K562 (cell line): ENCODE results near the gene MIEF1. TPM values are rescaled to one million over a fixed set of nuclear protein-coding genes. Genes with fewer than 3 reads are reported as not detected.

Experiments used
- ARNT ChIP-seq, 2 experiments: fragments of 450-650 bp; IDR thresholded peaks; 2 replicates each; pipeline ENCODE4 v1.6.1; 2016; ENCODE audit warnings: mild to moderate bottlenecking in 1 of 2
- CBX5 ChIP-seq: IDR thresholded peaks from 2 replicates; pipeline ENCODE4 v1.6.1; 2014; ENCODE audit warnings: low read depth, borderline replicate concordance
- CHD7 ChIP-seq: fragments of 200-600 bp; sonication (generic); IDR thresholded peaks from one replicate; pipeline ENCODE4 v1.6.1; 2012; ENCODE audit warnings: mild to moderate bottlenecking, low read depth, low read length, inconsistent platforms
- FOSL1 ChIP-seq: fragments of 200-800 bp; sonication (Bioruptor generic); conservative IDR thresholded peaks from 2 replicates; pipeline ENCODE4 v1.6.1; 2016; ENCODE audit warnings: missing genetic modification characterization, missing compliant biosample characterization
- FOXP1 ChIP-seq: sonication (generic); formaldehyde crosslinking; IDR thresholded peaks from 2 replicates; pipeline ENCODE4 v1.8.0; 2022; ENCODE audit warnings: mild to moderate bottlenecking, missing genetic modification reagents
- HSF4 ChIP-seq: fragments of 250-450 bp; sonication (Bioruptor Pico); IDR thresholded peaks from 2 replicates; pipeline ENCODE4 v2.1.2; 2022; ENCODE audit warnings: mild to moderate bottlenecking, moderate library complexity, borderline replicate concordance
- LCOR ChIP-seq: sonication (generic); formaldehyde crosslinking; IDR thresholded peaks from 2 replicates; pipeline ENCODE4 v1.8.0; 2022; ENCODE audit warnings: mild to moderate bottlenecking, missing genetic modification reagents
- NFE2 ChIP-seq: IDR thresholded peaks from 2 replicates; pipeline ENCODE4 v1.6.1; 2014; ENCODE audit warnings: antibody characterized with exemption, low read depth
- NR2C2 ChIP-seq, 2 experiments: fragments of 200-800 bp in 1 of 2; sonication (Bioruptor generic) in 1 of 2; sonication (generic) in 1 of 2; formaldehyde crosslinking in 1 of 2; IDR thresholded peaks; 2 replicates each; pipeline versions ENCODE4 v1.6.1 to v1.8.0; 2016 to 2022; ENCODE audit warnings: mild to moderate bottlenecking in 1 of 2, missing compliant biosample characterization in 1 of 2, missing genetic modification characterization in 1 of 2, missing genetic modification reagents in 1 of 2
- RBBP5 ChIP-seq: fragments of 200-600 bp; sonication (generic); IDR thresholded peaks from 2 replicates; pipeline ENCODE4 v1.6.1; 2012; ENCODE audit warnings: borderline replicate concordance, mild to moderate bottlenecking, low read length, control low read depth, inconsistent platforms; ENCODE audit not compliant: insufficient read depth, poor library complexity, severe bottlenecking
- SIN3A ChIP-seq, 2 experiments: fragments of 150-350 bp in 1 of 2; IDR thresholded peaks; 2 replicates each; pipeline ENCODE4 v1.6.1; 2011 to 2016; ENCODE audit warnings: borderline replicate concordance in 2 of 2, low read depth in 2 of 2, low read length in 2 of 2, mild to moderate bottlenecking in 2 of 2, moderate library complexity in 2 of 2; ENCODE audit not compliant: control insufficient read depth in 1 of 2
- TAF7 ChIP-seq: fragments of 450-650 bp; IDR thresholded peaks from 2 replicates; pipeline ENCODE4 v1.6.1; 2016; ENCODE audit warnings: missing genetic modification characterization, missing compliant biosample characterization
- TAF9B ChIP-seq: fragments of 450-650 bp; IDR thresholded peaks from 2 replicates; pipeline ENCODE4 v1.6.1; 2018; ENCODE audit warnings: mild to moderate bottlenecking; ENCODE audit not compliant: partially characterized antibody
- TOE1 ChIP-seq, 2 experiments: fragments of 450-650 bp in 1 of 2; sonication (generic) in 1 of 2; formaldehyde crosslinking in 1 of 2; IDR thresholded peaks; 2 replicates each; pipeline versions ENCODE4 v1.7.1 to v1.8.0; 2016 to 2022; ENCODE audit warnings: borderline replicate concordance in 2 of 2, mild to moderate bottlenecking in 2 of 2, antibody characterized with exemption in 1 of 2, inconsistent platforms in 1 of 2, low read depth in 1 of 2, missing genetic modification reagents in 1 of 2, moderate library complexity in 1 of 2
- XRCC3 ChIP-seq: fragments of 450-650 bp; IDR thresholded peaks from 2 replicates; pipeline ENCODE4 v1.6.1; 2017; ENCODE audit warnings: mild to moderate bottlenecking, moderate library complexity
- polyA plus RNA-seq, 8 experiments: library from polyadenylated mRNA; depleted of rRNA in 4 of 8; stranded (reverse) in 5 of 8; unstranded in 3 of 8; fragments of >200 nt; fragmentation: Nextera tagmentation in 2 of 8; fragmentation: Illumina TruSeq in 1 of 8; extraction: Ambion mirVana in 2 of 8; extraction: Trizol in 1 of 8; gene quantifications; 2 replicates each; pipeline versions ENCODE4 v1.2.1 to v1.2.3, GENCODE V29; 2011 to 2014; ENCODE audit warnings: inconsistent platforms in 1 of 8, missing spikeins in 1 of 8
- total RNA-seq, 7 experiments: library from RNA; depleted of rRNA in 6 of 7; stranded (reverse); fragments of >200 nt in 6 of 7; fragmentation: Illumina TruSeq in 2 of 7; extraction: Trizol in 2 of 7; gene quantifications; 2 replicates each; pipeline versions ENCODE4 v1.2.1 to v1.2.3, GENCODE V29; 2011 to 2021; ENCODE audit warnings: low replicate concordance in 1 of 7

Gene MIEF1
- total and polyA plus RNA-seq, 9 of the 15 experiments (the other 6 are each of a cell fraction or from before 2014, with no cell fraction given), result 10.9 to 51.8 (median 25.5) TPM

- no peak; the same call in 1 of the 2 replicates for TF ChIP-seq HSF4 (CRISPR knock-in tag)
- no peak for TF ChIP-seq SIN3A (IDR thresholded peaks at IDR 0.05; ENCODE audit: borderline replicate concordance in 2 of 2, control insufficient read depth in 1 of 2, low read depth in 2 of 2, low read length in 2 of 2)
- TF ChIP-seq CHD7, result no peak
- no peak for TF ChIP-seq NR2C2 (CRISPR knock-in tag; IDR thresholded peaks at IDR 0.05)
- no peak for TF ChIP-seq NR2C2 (tag; IDR thresholded peaks at IDR 0.05)
- TF ChIP-seq FOXP1 (CRISPR knock-in tag), result no peak
- no peak for TF ChIP-seq LCOR (CRISPR knock-in tag)
- no peak for TF ChIP-seq TAF9B
- TF ChIP-seq XRCC3, result no peak
- TF ChIP-seq TOE1 (IDR thresholded peaks at IDR 0.05; ENCODE audit: borderline replicate concordance), result no peak
- TF ChIP-seq TOE1 (CRISPR knock-in tag; IDR thresholded peaks at IDR 0.05; ENCODE audit: borderline replicate concordance, low read depth), result no peak
- TF ChIP-seq TAF7 (tag), result no peak
- TF ChIP-seq NFE2, result peak; percentile 79
- TF ChIP-seq ARNT (IDR thresholded peaks at IDR 0.05), result 0 out of 4 replicates have a peak, but pooled peaks of 1 of the 2 experiments have one; percentile 17
- TF ChIP-seq RBBP5, result peak; percentile 45
- peak; percentile 79 for TF ChIP-seq FOSL1 (tag)
- no peak for TF ChIP-seq CBX5
Measured at GRCh38 chr22:39472570-39473556, 29.2 kb upstream of the MIEF1 start (continued).
